CD4-positive, alpha-beta memory T cell (primary cell): Measurements from ENCODE around the gene TOX3. TPM values are rescaled to one million over a fixed set of nuclear protein-coding genes. Genes with fewer than 3 reads are reported as not detected.

Experiments used
- CTCF ChIA-PET: fragments of 350-600 bp; sonication (Branson Sonifier 250); formaldehyde crosslinking; loops from one replicate; lab custom pipeline; 2021; ENCODE audit warnings: inconsistent platforms; ENCODE audit not compliant: partially characterized antibody; lab: Charles Lee
- POLR2A ChIA-PET: fragments of 350-600 bp; sonication (Branson Sonifier 250); formaldehyde crosslinking; loops from one replicate; lab custom pipeline; 2021; ENCODE audit not compliant: partially characterized antibody; lab: Charles Lee
- DNase-seq, 5 donors: peaks; one replicate each; pipeline versions ENCODE4 v3.0.0 to v3.0.0-alpha.2; 2020 to 2022; ENCODE audit warnings: mixed read lengths in 1 of 5
- H3K27ac ChIP-seq: one replicate; pipeline ENCODE4 v1.7.0; 2013; ENCODE audit warnings: low read depth, low read length
- H3K27me3 ChIP-seq: 2 replicates; pipeline ENCODE4 v1.7.0; 2013; ENCODE audit warnings: mild to moderate bottlenecking, low read length, moderate library complexity; ENCODE audit not compliant: insufficient read depth
- H3K36me3 ChIP-seq: 2 replicates; pipeline ENCODE4 v1.7.0; 2013; ENCODE audit warnings: mild to moderate bottlenecking, low read length, moderate library complexity; ENCODE audit not compliant: insufficient read depth
- H3K4me1 ChIP-seq: 2 replicates; pipeline ENCODE4 v1.7.0; 2013; ENCODE audit warnings: mild to moderate bottlenecking, low read length, moderate library complexity; ENCODE audit not compliant: insufficient read depth
- H3K4me3 ChIP-seq, 2 donors: one replicate each; pipeline ENCODE4 v1.7.0; 2013; ENCODE audit warnings: low read length in 2 of 2, mild to moderate bottlenecking in 1 of 2
- H3K9me3 ChIP-seq, 2 donors: one replicate each; pipeline ENCODE4 v1.7.0; 2013; ENCODE audit warnings: low read length in 2 of 2, control low read depth in 1 of 2; ENCODE audit not compliant: control insufficient read depth in 1 of 2
- H3K27ac Mint-ChIP-seq, 7 donors: one replicate each; pipeline ENCODE4 v1.8.0; 2020 to 2021; ENCODE audit warnings: mixed read lengths in 7 of 7, mild to moderate bottlenecking in 6 of 7, inconsistent platforms in 3 of 7, moderate library complexity in 3 of 7
- H3K27me3 Mint-ChIP-seq, 2 donors: one replicate each; pipeline ENCODE4 v1.8.0; 2020 to 2021; ENCODE audit warnings: mixed read lengths in 2 of 2
- H3K36me3 Mint-ChIP-seq, 2 donors: one replicate each; pipeline ENCODE4 v1.8.0; 2020 to 2021; ENCODE audit warnings: mixed read lengths in 2 of 2, inconsistent platforms in 1 of 2, mild to moderate bottlenecking in 1 of 2
- H3K4me1 Mint-ChIP-seq, 4 donors: one replicate each; pipeline ENCODE4 v1.8.0; 2020 to 2021; ENCODE audit warnings: mixed read lengths in 4 of 4, mild to moderate bottlenecking in 1 of 4
- H3K4me3 Mint-ChIP-seq, 8 donors: one replicate each; pipeline ENCODE4 v1.8.0; 2020 to 2021; ENCODE audit warnings: mixed read lengths in 8 of 8, mild to moderate bottlenecking in 7 of 8, moderate library complexity in 6 of 8, inconsistent platforms in 3 of 8
- H3K9me3 Mint-ChIP-seq, 8 donors: one replicate each; pipeline ENCODE4 v1.8.0; 2020 to 2021; ENCODE audit warnings: mixed read lengths in 8 of 8, mild to moderate bottlenecking in 5 of 8, inconsistent platforms in 3 of 8, moderate library complexity in 1 of 8
- intact Hi-C: fragments of 100-400 bp; cut with micrococcal nuclease; formaldehyde crosslinking; loops from one replicate; pipeline ENCODE4 v1.15.1; 2023
- polyA plus RNA-seq, 2 donors: library from polyadenylated mRNA; unstranded; fragments of 300-500 nt; fragmentation: Illumina TruSeq; gene quantifications; one replicate each; pipeline ENCODE4 v1.2.3, GENCODE V29; 2021
- total RNA-seq, 2 experiments: library from RNA; stranded (reverse); gene quantifications; one replicate each; pipeline ENCODE4 v1.2.3, GENCODE V29; 2021

The TOX3 gene
- total and polyA plus RNA-seq, 4 experiments from 2014 or later = 0.13 TPM; not detected in 3

- H3K9me3 Mint-ChIP-seq = peaks cover 0 to 12% (median 3%) of the 10 kb centered on the region in 8 donors
- no peak overlapping the region for H3K4me3 Mint-ChIP-seq
- H3K27me3 Mint-ChIP-seq = peaks cover 6 to 11% of the 10 kb centered on the region in 2 donors
- H3K9me3 ChIP-seq = no peaks in the 10 kb centered on the region
- no peaks in the 10 kb centered on the region for H3K36me3 Mint-ChIP-seq
- no peak overlapping the region for H3K4me3 ChIP-seq
- no peak overlapping the region for H3K27ac ChIP-seq
- no peak overlapping the region for H3K27ac Mint-ChIP-seq
- H3K36me3 ChIP-seq = no peaks in the 10 kb centered on the region
- H3K27me3 ChIP-seq = no peaks in the 10 kb centered on the region
- no peaks in the 10 kb centered on the region for H3K4me1 ChIP-seq
- POLR2A ChIA-PET = no interaction called here
- intact Hi-C loops = no loop called here
- no peak for DNase-seq
- CTCF ChIA-PET = no interaction called here
- no peaks in the 10 kb centered on the region for H3K4me1 Mint-ChIP-seq
These were observed 6.4 kb upstream of the TOX3 start for GRCh38 chr16:52553322-52553721.

GRCh38 chr16:52552643-52553042 is 5.7 kb upstream of the TOX3 start:
- Mint-ChIP-seq H3K4me1 (peaks cover 0 to under 1% (median 0%) of the 10 kb centered on the region in 4 donors), H3K27ac (no peak overlapping the region), H3K27me3 (peaks cover 12 to 18% of the 10 kb centered on the region in 2 donors), H3K9me3 (peaks cover 0 to 12% (median 3%) of the 10 kb centered on the region in 8 donors), H3K36me3 (no peaks in the 10 kb centered on the region), H3K4me3 (no peak overlapping the region)
- ChIA-PET POLR2A (no interaction called here), CTCF (no interaction called here)
- H3K36me3 ChIP-seq = no peaks in the 10 kb centered on the region
- no peak for DNase-seq
- no peak overlapping the region for H3K27ac ChIP-seq
- no peaks in the 10 kb centered on the region for H3K9me3 ChIP-seq
- H3K27me3 ChIP-seq = peaks cover 6% of the 10 kb centered on the region
- intact Hi-C loops = no loop called here
- no peak overlapping the region for H3K4me3 ChIP-seq
- H3K4me1 ChIP-seq = no peaks in the 10 kb centered on the region

DNA sequence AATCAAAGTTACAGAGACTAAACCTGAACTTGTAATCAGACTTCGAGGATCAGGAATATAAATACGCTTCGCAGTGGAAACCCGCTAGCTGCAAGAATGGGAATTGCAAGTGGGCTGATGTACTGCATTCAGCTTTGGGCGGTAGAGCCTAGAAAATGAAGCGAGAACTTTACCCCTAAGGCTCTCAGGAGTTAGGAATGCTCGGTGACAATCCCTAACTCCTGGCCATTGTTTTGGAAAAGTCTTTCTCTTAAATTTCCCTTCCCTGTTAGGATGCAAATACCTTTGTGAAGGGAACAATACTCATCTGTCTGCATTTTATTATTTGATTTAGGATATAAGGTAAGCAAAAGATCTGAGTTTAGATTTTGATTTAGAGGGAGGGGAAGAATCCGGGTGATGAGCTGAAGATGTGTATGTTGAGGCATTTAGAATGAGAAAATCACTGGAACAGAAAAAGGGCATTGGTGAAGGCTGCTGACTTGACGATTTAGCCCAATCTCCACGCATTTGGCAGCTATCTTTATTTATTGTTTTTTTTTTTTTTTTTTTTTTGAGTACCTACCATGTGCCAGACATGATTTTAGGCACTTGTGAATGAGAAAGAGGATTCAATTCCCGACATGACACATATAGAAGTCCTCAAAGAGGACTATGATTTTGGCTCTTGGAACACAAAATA is 2.2 kb upstream of the TOX3 start:
- no peaks in the 10 kb centered on the region for H3K36me3 Mint-ChIP-seq
- H3K4me3 ChIP-seq = no peak overlapping the region
- no peak overlapping the region for H3K27ac Mint-ChIP-seq
- H3K4me3 Mint-ChIP-seq = no peak overlapping the region
- H3K9me3 Mint-ChIP-seq = peaks cover 0 to 10% (median under 1%) of the 10 kb centered on the region in 8 donors
- H3K9me3 ChIP-seq = no peaks in the 10 kb centered on the region
- H3K27me3 Mint-ChIP-seq = peaks cover 24 to 30% of the 10 kb centered on the region in 2 donors
- peaks cover 0 to 6% (median 2%) of the 10 kb centered on the region in 4 donors for H3K4me1 Mint-ChIP-seq
- peaks cover 6% of the 10 kb centered on the region for H3K27me3 ChIP-seq
- intact Hi-C loops = no loop called here
- CTCF ChIA-PET = no interaction called here
- H3K4me1 ChIP-seq = no peaks in the 10 kb centered on the region
- DNase-seq = no peak
- no peak overlapping the region for H3K27ac ChIP-seq
- H3K36me3 ChIP-seq = no peaks in the 10 kb centered on the region
- POLR2A ChIA-PET = no interaction called here

DNA sequence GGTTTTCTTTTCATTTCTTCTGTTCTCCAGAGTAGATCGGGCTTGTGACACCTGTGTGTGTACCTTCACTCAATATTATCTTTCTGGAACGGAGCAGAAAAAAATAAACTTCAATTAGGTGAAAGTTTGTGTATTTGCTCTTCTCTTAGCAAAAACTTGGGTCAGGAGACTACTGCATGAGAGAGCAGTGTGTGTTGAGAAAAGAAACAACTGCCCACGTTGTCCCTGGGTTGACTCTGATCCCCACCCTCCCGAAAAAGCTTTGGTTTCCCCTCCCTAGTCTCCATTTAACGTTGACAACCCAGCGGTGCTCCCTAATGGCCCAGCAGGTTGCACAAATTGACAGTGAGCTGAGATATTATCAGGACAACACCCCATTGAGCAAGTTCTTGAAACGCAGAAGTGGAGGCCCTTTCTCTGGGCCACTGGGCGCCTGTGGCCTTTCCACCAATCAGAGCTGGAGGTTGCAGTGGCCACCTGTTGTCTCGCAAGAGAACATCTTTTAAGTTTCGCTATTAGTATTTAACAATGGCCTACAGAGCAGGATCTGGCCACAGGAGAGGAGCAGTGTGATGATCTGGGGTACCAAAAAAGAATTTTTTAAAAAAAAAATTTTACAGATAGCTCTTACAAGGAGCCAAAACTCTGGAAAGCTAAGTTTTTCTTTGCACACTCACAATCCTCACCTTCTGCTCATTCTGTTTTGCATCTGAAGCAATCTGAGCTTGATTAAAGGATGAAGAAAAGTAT is 1.5 kb upstream of the TOX3 start:
- ChIA-PET CTCF (no interaction called here), POLR2A (no interaction called here)
- Histone ChIP-seq H3K27me3 (peaks cover 6% of the 10 kb centered on the region), H3K27ac (no peak overlapping the region), H3K36me3 (no peaks in the 10 kb centered on the region), H3K4me3 (no peak overlapping the region), H3K9me3 (no peaks in the 10 kb centered on the region), H3K4me1 (no peaks in the 10 kb centered on the region)
- Mint-ChIP-seq H3K4me3 (peak overlapping the region in 1 of 8 donors; percentile 4), H3K27me3 (peaks cover 23 to 31% of the 10 kb centered on the region in 2 donors), H3K9me3 (peaks cover 0 to 10% (median 0%) of the 10 kb centered on the region in 8 donors), H3K36me3 (no peaks in the 10 kb centered on the region), H3K4me1 (peaks cover 0 to 6% (median 2%) of the 10 kb centered on the region in 4 donors), H3K27ac (no peak overlapping the region)
- intact Hi-C loops = no loop called here
- DNase-seq = no peak

GRCh38 chr16:52547834-52548215 is 882 bp upstream of the TOX3 start:
- H3K27me3 ChIP-seq = peaks cover 6% of the 10 kb centered on the region
- Mint-ChIP-seq H3K27ac (no peak overlapping the region), H3K9me3 (peaks cover 0 to 10% (median 0%) of the 10 kb centered on the region in 8 donors), H3K27me3 (peaks cover 23 to 31% of the 10 kb centered on the region in 2 donors), H3K4me3 (peak overlapping the region in 3 of 8 donors; percentile 1 to 35 (median 4)), H3K4me1 (peaks cover 0 to 6% (median 2%) of the 10 kb centered on the region in 4 donors), H3K36me3 (no peaks in the 10 kb centered on the region)
- intact Hi-C loops = no loop called here
- no peaks in the 10 kb centered on the region for H3K9me3 ChIP-seq
- ChIA-PET CTCF (no interaction called here), POLR2A (no interaction called here)
- H3K4me3 ChIP-seq = no peak overlapping the region
- H3K27ac ChIP-seq = no peak overlapping the region
- DNase-seq = no peak
- no peaks in the 10 kb centered on the region for H3K36me3 ChIP-seq
- H3K4me1 ChIP-seq = no peaks in the 10 kb centered on the region

- H3K4me1 Mint-ChIP-seq = peaks cover 0 to 6% (median 2%) of the 10 kb centered on the region in 4 donors
- CTCF ChIA-PET = no interaction called here
- H3K9me3 Mint-ChIP-seq = peaks cover 0 to 14% (median 0%) of the 10 kb centered on the region in 8 donors
- H3K27ac Mint-ChIP-seq = no peak overlapping the region
- no peaks in the 10 kb centered on the region for H3K36me3 ChIP-seq
- DNase-seq = no peak
- H3K4me1 ChIP-seq = no peaks in the 10 kb centered on the region
- H3K4me3 Mint-ChIP-seq = no peak overlapping the region
- no peaks in the 10 kb centered on the region for H3K36me3 Mint-ChIP-seq
- intact Hi-C loops = no loop called here
- H3K27ac ChIP-seq = no peak overlapping the region
- POLR2A ChIA-PET = no interaction called here
- H3K27me3 ChIP-seq = peaks cover 6% of the 10 kb centered on the region
- H3K27me3 Mint-ChIP-seq = peaks cover 26 to 34% of the 10 kb centered on the region in 2 donors
- no peak overlapping the region for H3K4me3 ChIP-seq
- no peaks in the 10 kb centered on the region for H3K9me3 ChIP-seq
These were observed 496 bp downstream of the TOX3 start for GRCh38 chr16:52546291-52547003.

- no peaks in the 10 kb centered on the region for H3K36me3 Mint-ChIP-seq
- POLR2A ChIA-PET = no interaction called here
- no peak for DNase-seq
- Histone ChIP-seq H3K9me3 (no peaks in the 10 kb centered on the region), H3K4me3 (no peak overlapping the region), H3K4me1 (no peaks in the 10 kb centered on the region), H3K36me3 (no peaks in the 10 kb centered on the region), H3K27me3 (peaks cover 6% of the 10 kb centered on the region), H3K27ac (no peak overlapping the region)
- H3K4me1 Mint-ChIP-seq = peaks cover 0 to 6% (median 2%) of the 10 kb centered on the region in 4 donors
- no peak overlapping the region for H3K27ac Mint-ChIP-seq
- H3K27me3 Mint-ChIP-seq = peaks cover 26 to 34% of the 10 kb centered on the region in 2 donors
- intact Hi-C loops = no loop called here
- CTCF ChIA-PET = no interaction called here
- peaks cover 0 to 14% (median 1%) of the 10 kb centered on the region in 8 donors for H3K9me3 Mint-ChIP-seq
- H3K4me3 Mint-ChIP-seq = no peak overlapping the region
These were observed 1.1 kb downstream of the TOX3 start for GRCh38 chr16:52545898-52546266.
